ENCODE data around the gene RBM5. TPM values are rescaled to one million over a fixed set of nuclear protein-coding genes. Genes with fewer than 3 reads are reported as not detected.

Gene RBM5
- total and polyA plus RNA-seq, 10 of the 15 experiments (the other 5 are each of a cell fraction or from before 2014, with no cell fraction given): 35.1 to 347 (median 111) TPM

DNA sequence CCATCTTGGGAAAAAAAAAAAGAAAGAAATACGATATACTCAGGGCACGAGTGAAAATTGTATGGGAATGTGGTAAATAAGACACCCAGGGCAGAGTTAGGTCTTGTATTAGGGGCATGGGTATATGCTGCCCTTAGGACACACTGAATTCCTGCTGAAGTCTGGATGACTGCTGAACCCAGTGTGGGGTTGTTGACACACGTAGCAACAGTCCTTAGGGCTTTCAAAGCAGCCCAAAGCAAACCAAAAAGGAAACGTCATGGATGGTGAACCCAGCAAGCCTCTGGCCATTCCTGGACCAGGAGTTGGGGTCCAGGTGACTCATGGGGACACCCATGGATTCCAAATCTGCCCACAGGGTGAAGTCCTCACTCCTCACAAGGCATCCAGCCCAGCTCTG lies 39.3 kb downstream of the RBM5 start:
- ChIA-PET SMC1A (ENCODE audit: uncharacterized antibody, unreplicated experiment) (no interaction called here), CTCF (no interaction called here), RAD21 (ENCODE audit: unreplicated experiment) (no interaction called here), POLR2A (interaction anchor here (0.9 kb wide), 1 partner anchor 13 kb away, joined by 3 read pairs; no protein-coding TSS in a partner anchor)
- Histone ChIP-seq H3K4me3 (no peak overlapping the region), H3K4me1 (ENCODE audit: control insufficient read depth, insufficient read depth, low read length) (no peaks in the 10 kb centered on the region), H4K20me1 (ENCODE audit: control insufficient read depth, insufficient read depth) (no peaks in the 10 kb centered on the region), H3K27me3 (replicated peaks in 1 of 2; ENCODE audit: control insufficient read depth in 2 of 2, insufficient read depth in 2 of 2, low read length in 1 of 2) (no peaks in the 10 kb centered on the region), H3K27ac (ENCODE audit: control insufficient read depth, insufficient read depth) (no peak overlapping the region), H3K9ac (ENCODE audit: control insufficient read depth, insufficient read depth, low read length) (no peak overlapping the region), H3K4me2 (ENCODE audit: control insufficient read depth, insufficient read depth) (no peak overlapping the region), H2AFZ (ENCODE audit: control insufficient read depth, low read depth, low read length) (no peak overlapping the region), H3K9me3 (replicated peaks; ENCODE audit: control insufficient read depth, insufficient read depth, low read length) (no peaks in the 10 kb centered on the region), H3K36me3 (ENCODE audit: control insufficient read depth in 2 of 2, insufficient read depth in 2 of 2, low read length in 1 of 2) (no peaks in the 10 kb centered on the region; a peak in 1 of 4 replicates), H3K79me2 (ENCODE audit: control insufficient read depth, insufficient read depth, low read length) (no peaks in the 10 kb centered on the region)
- WGBS (ENCODE audit: insufficient coverage, insufficient replicate concordance, low lambda C conversion rate, missing lambda C conversion rate): 11% methylated on average over 4 of the region's 4 CpGs
- intact Hi-C loops (cut with micrococcal nuclease; ENCODE audit: unreplicated experiment) (no loop called here), in situ Hi-C loops (cut with MboI) (no loop called here)
- TF ChIP-seq STAT3 (IDR thresholded peaks at IDR 0.05; ENCODE audit: low read depth, low read length) (no peak), JUND (IDR thresholded peaks at IDR 0.05; ENCODE audit: low read depth, low read length) (no peak), POLR2AphosphoS5 (IDR thresholded peaks at IDR 0.05; ENCODE audit: low read length) (no peak), MXI1 (IDR thresholded peaks at IDR 0.05; ENCODE audit: low read depth, low read length) (no peak), TCF12 (IDR thresholded peaks at IDR 0.05; ENCODE audit: low read depth, low read length) (no peak)
- TF ChIP-seq, protein P1, sequence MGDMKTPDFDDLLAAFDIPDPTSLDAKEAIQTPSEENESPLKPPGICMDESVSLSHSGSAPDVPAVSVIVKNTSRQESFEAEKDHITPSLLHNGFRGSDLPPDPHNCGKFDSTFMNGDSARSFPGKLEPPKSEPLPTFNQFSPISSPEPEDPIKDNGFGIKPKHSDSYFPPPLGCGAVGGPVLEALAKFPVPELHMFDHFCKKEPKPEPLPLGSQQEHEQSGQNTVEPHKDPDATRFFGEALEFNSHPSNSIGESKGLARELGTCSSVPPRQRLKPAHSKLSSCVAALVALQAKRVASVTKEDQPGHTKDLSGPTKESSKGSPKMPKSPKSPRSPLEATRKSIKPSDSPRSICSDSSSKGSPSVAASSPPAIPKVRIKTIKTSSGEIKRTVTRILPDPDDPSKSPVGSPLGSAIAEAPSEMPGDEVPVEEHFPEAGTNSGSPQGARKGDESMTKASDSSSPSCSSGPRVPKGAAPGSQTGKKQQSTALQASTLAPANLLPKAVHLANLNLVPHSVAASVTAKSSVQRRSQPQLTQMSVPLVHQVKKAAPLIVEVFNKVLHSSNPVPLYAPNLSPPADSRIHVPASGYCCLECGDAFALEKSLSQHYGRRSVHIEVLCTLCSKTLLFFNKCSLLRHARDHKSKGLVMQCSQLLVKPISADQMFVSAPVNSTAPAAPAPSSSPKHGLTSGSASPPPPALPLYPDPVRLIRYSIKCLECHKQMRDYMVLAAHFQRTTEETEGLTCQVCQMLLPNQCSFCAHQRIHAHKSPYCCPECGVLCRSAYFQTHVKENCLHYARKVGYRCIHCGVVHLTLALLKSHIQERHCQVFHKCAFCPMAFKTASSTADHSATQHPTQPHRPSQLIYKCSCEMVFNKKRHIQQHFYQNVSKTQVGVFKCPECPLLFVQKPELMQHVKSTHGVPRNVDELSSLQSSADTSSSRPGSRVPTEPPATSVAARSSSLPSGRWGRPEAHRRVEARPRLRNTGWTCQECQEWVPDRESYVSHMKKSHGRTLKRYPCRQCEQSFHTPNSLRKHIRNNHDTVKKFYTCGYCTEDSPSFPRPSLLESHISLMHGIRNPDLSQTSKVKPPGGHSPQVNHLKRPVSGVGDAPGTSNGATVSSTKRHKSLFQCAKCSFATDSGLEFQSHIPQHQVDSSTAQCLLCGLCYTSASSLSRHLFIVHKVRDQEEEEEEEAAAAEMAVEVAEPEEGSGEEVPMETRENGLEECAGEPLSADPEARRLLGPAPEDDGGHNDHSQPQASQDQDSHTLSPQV (IDR thresholded peaks at IDR 0.05): no peak
- no peak for ATAC-seq
- FAIRE-seq: no peak
- BruUV-seq (replicated peaks): no TSS peak
- DNase-seq (ENCODE audit: low read depth, low spot score): no peak
